Measurements from ENCODE around the gene RASSF1.
A peak's percentile ranks its signal among the peaks of the same experiment; 100 is the strongest.

The RASSF1 gene

GRCh38 chr3:50300681-50301254 is 39.9 kb downstream of the RASSF1 start:
- Histone ChIP-seq H3K27ac (ENCODE audit: low read depth, low read length, poor library complexity, severe bottlenecking) (peak overlapping the region; percentile 67), H3K36me3 (ENCODE audit: insufficient read depth, low read length) (no peaks in the 10 kb centered on the region; the same call in 1 of the 2 replicates), H3K79me2 (ENCODE audit: insufficient read depth, low read length) (no peaks in the 10 kb centered on the region), H4K20me1 (ENCODE audit: insufficient read depth, low read length) (no peaks in the 10 kb centered on the region), H3F3A (ENCODE audit: insufficient read depth, low read length) (no peaks in the 10 kb centered on the region), H3K9ac (ENCODE audit: low read length) (peak overlapping the region; percentile 79; the same call in 1 of the 2 replicates), H3K27me3 (ENCODE audit: insufficient read depth, low read length) (no peaks in the 10 kb centered on the region), H3K4me3 (ENCODE audit: low read depth, low read length, poor library complexity, severe bottlenecking) (peak overlapping the region; percentile 93), H3K4me2 (ENCODE audit: low read length) (peak overlapping the region; percentile 91), H2AFZ (ENCODE audit: low read length) (no peak overlapping the region), H3K9me2 (ENCODE audit: low read depth, low read length) (no peaks in the 10 kb centered on the region), H3K4me1 (ENCODE audit: insufficient read depth, low read length, severe bottlenecking) (peaks cover 21% of the 10 kb centered on the region), H3K9me3 (ENCODE audit: low read length) (no peaks in the 10 kb centered on the region)
- TF ChIP-seq CTCF (IDR thresholded peaks at IDR 0.05; ENCODE audit: low read length) = no peak
- no peak for TF ChIP-seq EZH2 (IDR thresholded peaks at IDR 0.05; ENCODE audit: borderline replicate concordance, low read length)

- no peak for TF ChIP-seq CTCF (IDR thresholded peaks at IDR 0.05; ENCODE audit: low read length)
- no peak for TF ChIP-seq EZH2 (IDR thresholded peaks at IDR 0.05; ENCODE audit: borderline replicate concordance, low read length)
- Histone ChIP-seq H3K9ac (ENCODE audit: low read length) (peak overlapping the region; percentile 79), H4K20me1 (ENCODE audit: insufficient read depth, low read length) (no peaks in the 10 kb centered on the region), H3F3A (ENCODE audit: insufficient read depth, low read length) (no peaks in the 10 kb centered on the region), H3K27me3 (ENCODE audit: insufficient read depth, low read length) (no peaks in the 10 kb centered on the region), H3K27ac (ENCODE audit: low read depth, low read length, poor library complexity, severe bottlenecking) (peak overlapping the region; percentile 67), H2AFZ (ENCODE audit: low read length) (no peak overlapping the region), H3K79me2 (ENCODE audit: insufficient read depth, low read length) (no peaks in the 10 kb centered on the region), H3K36me3 (ENCODE audit: insufficient read depth, low read length) (no peaks in the 10 kb centered on the region), H3K9me3 (ENCODE audit: low read length) (no peaks in the 10 kb centered on the region), H3K4me2 (ENCODE audit: low read length) (peak overlapping the region; percentile 91), H3K4me1 (ENCODE audit: insufficient read depth, low read length, severe bottlenecking) (peaks cover 21% of the 10 kb centered on the region), H3K9me2 (ENCODE audit: low read depth, low read length) (no peaks in the 10 kb centered on the region), H3K4me3 (ENCODE audit: low read depth, low read length, poor library complexity, severe bottlenecking) (peak overlapping the region; percentile 93)
These were observed 40.5 kb downstream of the RASSF1 start for GRCh38 chr3:50299929-50300680.

DNA sequence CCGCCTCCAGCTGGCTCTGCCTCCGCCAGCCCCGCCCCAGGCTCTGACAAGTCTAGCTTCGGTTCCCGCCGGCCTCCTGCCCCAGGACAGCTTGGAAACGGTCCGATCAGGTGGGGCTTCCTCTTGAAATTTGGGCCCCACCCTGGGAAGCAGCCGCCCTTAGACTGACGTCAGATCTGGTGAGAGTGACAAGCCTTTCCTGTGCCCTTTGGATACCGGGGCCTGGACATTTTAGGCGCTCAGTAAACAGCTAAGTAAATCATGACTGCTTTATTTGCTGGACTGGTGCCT is 41.1 kb downstream of the RASSF1 start:
- H3K9me2 ChIP-seq (ENCODE audit: low read depth, low read length) = no peaks in the 10 kb centered on the region
- TF ChIP-seq EZH2 (IDR thresholded peaks at IDR 0.05; ENCODE audit: borderline replicate concordance, low read length) = no peak
- TF ChIP-seq CTCF (IDR thresholded peaks at IDR 0.05; ENCODE audit: low read length) = no peak
- no peaks in the 10 kb centered on the region for H3K36me3 ChIP-seq (ENCODE audit: insufficient read depth, low read length)
- no peak overlapping the region for H2AFZ ChIP-seq (ENCODE audit: low read length)
- peak overlapping the region; percentile 93 for H3K4me3 ChIP-seq (ENCODE audit: low read depth, low read length, poor library complexity, severe bottlenecking)
- H3K79me2 ChIP-seq (ENCODE audit: insufficient read depth, low read length) = no peaks in the 10 kb centered on the region
- no peaks in the 10 kb centered on the region for H3K27me3 ChIP-seq (ENCODE audit: insufficient read depth, low read length)
- H3K4me1 ChIP-seq (ENCODE audit: insufficient read depth, low read length, severe bottlenecking) = peaks cover 21% of the 10 kb centered on the region
- H3K27ac ChIP-seq (ENCODE audit: low read depth, low read length, poor library complexity, severe bottlenecking) = peak overlapping the region; percentile 67
- peak overlapping the region; percentile 79 for H3K9ac ChIP-seq (ENCODE audit: low read length)
- H3K4me2 ChIP-seq (ENCODE audit: low read length) = peak overlapping the region; percentile 91
- H3F3A ChIP-seq (ENCODE audit: insufficient read depth, low read length) = no peaks in the 10 kb centered on the region
- H3K9me3 ChIP-seq (ENCODE audit: low read length) = no peaks in the 10 kb centered on the region
- H4K20me1 ChIP-seq (ENCODE audit: insufficient read depth, low read length) = no peaks in the 10 kb centered on the region

All from OCI-LY1 (cell line).